Sigmoid colon (tissue), 4 donors: ENCODE results near the gene SPI1.

Source experiments
- EP300 ChIP-seq, 4 donors: sonication (generic); formaldehyde crosslinking; IDR thresholded peaks; one replicate each; pipeline ENCODE4 v1.6.1; 2017; ENCODE audit warnings: antibody characterized with exemption in 4 of 4
- POLR2A ChIP-seq, 2 donors: fragments of 450-650 bp; IDR thresholded peaks; one replicate each; pipeline ENCODE4 v1.6.1; 2016; ENCODE audit warnings: antibody characterized with exemption in 2 of 2, mild to moderate bottlenecking in 2 of 2, moderate library complexity in 2 of 2
- TF ChIP-seq, protein P1 (sequence below), 4 experiments: fragments of 450-650 bp in 3 of 4; fragments of 200-600 bp in 1 of 4; IDR thresholded peaks; one replicate each; pipeline ENCODE4 v1.5.1; 2016 to 2019; ENCODE audit warnings: antibody characterized with exemption in 4 of 4, mild to moderate bottlenecking in 3 of 4, moderate library complexity in 2 of 4

DNA sequence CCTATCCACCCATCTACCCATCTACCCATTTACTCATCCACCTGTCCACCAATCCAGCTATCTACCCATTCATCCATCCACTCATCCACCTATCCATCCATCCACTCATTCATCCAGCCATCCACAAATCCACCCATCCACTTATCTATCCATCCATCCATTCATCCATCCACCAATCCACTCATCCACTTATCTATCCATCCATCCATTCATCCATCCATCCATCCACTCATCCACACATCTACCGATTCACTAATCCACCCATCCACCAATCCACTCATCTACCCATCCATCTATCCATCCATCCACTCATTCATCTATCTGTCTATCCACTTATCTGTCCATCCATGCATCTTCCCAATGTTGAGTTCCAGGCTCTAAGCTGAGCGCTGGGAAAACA lies 1.7 kb upstream of the SPI1 start:
- TF ChIP-seq, protein P1, sequence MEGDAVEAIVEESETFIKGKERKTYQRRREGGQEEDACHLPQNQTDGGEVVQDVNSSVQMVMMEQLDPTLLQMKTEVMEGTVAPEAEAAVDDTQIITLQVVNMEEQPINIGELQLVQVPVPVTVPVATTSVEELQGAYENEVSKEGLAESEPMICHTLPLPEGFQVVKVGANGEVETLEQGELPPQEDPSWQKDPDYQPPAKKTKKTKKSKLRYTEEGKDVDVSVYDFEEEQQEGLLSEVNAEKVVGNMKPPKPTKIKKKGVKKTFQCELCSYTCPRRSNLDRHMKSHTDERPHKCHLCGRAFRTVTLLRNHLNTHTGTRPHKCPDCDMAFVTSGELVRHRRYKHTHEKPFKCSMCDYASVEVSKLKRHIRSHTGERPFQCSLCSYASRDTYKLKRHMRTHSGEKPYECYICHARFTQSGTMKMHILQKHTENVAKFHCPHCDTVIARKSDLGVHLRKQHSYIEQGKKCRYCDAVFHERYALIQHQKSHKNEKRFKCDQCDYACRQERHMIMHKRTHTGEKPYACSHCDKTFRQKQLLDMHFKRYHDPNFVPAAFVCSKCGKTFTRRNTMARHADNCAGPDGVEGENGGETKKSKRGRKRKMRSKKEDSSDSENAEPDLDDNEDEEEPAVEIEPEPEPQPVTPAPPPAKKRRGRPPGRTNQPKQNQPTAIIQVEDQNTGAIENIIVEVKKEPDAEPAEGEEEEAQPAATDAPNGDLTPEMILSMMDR (IDR thresholded peaks at IDR 0.05), result no peak
- TF ChIP-seq POLR2A (IDR thresholded peaks at IDR 0.05), result no peak
- no peak for TF ChIP-seq EP300 (IDR thresholded peaks at IDR 0.05)
